HG03565 (cell line): ENCODE data around the gene FBXW8.

Experiments
- ATAC-seq: cut with Tn5 transposase; IDR thresholded peaks from one replicate; pipeline ENCODE4 v1.9.1; 2021; ENCODE audit warnings: mild to moderate bottlenecking, moderate library complexity; ENCODE audit not compliant: unreplicated experiment

FBXW8 gene

GRCh38 chr12:116954710-116955381 lies 44.1 kb downstream of the FBXW8 start:
- ATAC-seq = no peak

- no peak for ATAC-seq
These were observed 44.8 kb downstream of the FBXW8 start for GRCh38 chr12:116955382-116956021.

- ATAC-seq = no peak
These were observed 47.9 kb downstream of the FBXW8 start for GRCh38 chr12:116958402-116959197.

GRCh38 chr12:116959198-116959460 lies 48.4 kb downstream of the FBXW8 start:
- ATAC-seq = no peak

GRCh38 chr12:116959845-116960514 lies 49.2 kb downstream of the FBXW8 start:
- peak; percentile 98 for ATAC-seq

GRCh38 chr12:116962197-116962596 lies 51.4 kb downstream of the FBXW8 start:
- ATAC-seq = no peak

GRCh38 chr12:116962783-116963356 lies 52.1 kb downstream of the FBXW8 start:
- no peak for ATAC-seq

- ATAC-seq = no peak
These were observed 53.6 kb downstream of the FBXW8 start for GRCh38 chr12:116964054-116965050.

- no peak for ATAC-seq
These were observed 58.2 kb downstream of the FBXW8 start for GRCh38 chr12:116968986-116969385.

GRCh38 chr12:116969615-116970585 lies 59.1 kb downstream of the FBXW8 start:
- ATAC-seq = no peak

GRCh38 chr12:116971222-116971621 lies 60.5 kb downstream of the FBXW8 start:
- no peak for ATAC-seq

GRCh38 chr12:116975779-116976393 lies 65.1 kb downstream of the FBXW8 start:
- ATAC-seq = no peak

- ATAC-seq = no peak
These were observed 67.0 kb downstream of the FBXW8 start for GRCh38 chr12:116977465-116978380.

- no peak for ATAC-seq
These were observed 68.2 kb downstream of the FBXW8 start for GRCh38 chr12:116978791-116979508.

GRCh38 chr12:116980083-116980482 lies 69.3 kb downstream of the FBXW8 start:
- no peak for ATAC-seq

- no peak for ATAC-seq
These were observed 72.2 kb downstream of the FBXW8 start for GRCh38 chr12:116982791-116983411.
